Liver (tissue), 3 donors: ENCODE measurements around the gene HYLS1.

Source experiments
- ATF3 ChIP-seq: IDR thresholded peaks from 2 replicates; pipeline ENCODE4 v1.6.1; 2016; ENCODE audit warnings: antibody characterized with exemption
- CTCF ChIP-seq: fragments of 150-350 bp; IDR thresholded peaks from 2 replicates; pipeline ENCODE4 v1.5.1; 2017; ENCODE audit warnings: improper control_type of control experiment, low read depth, low read length; ENCODE audit not compliant: missing input control
- EGR1 ChIP-seq, 2 donors: IDR thresholded peaks; 2 replicates each; pipeline ENCODE4 v1.6.1; 2016 to 2018; ENCODE audit warnings: antibody characterized with exemption in 2 of 2, low read depth in 2 of 2
- FOXA2 ChIP-seq: IDR thresholded peaks from 2 replicates; pipeline ENCODE4 v1.6.1; 2016; ENCODE audit warnings: antibody characterized with exemption
- GABPA ChIP-seq, 2 donors: IDR thresholded peaks in 1 of 2; conservative IDR thresholded peaks in 1 of 2; 2 replicates each; pipeline ENCODE4 v1.6.1; 2016; ENCODE audit warnings: antibody characterized with exemption in 2 of 2, mild to moderate bottlenecking in 1 of 2, moderate library complexity in 1 of 2
- JUND ChIP-seq, 2 donors: IDR thresholded peaks; 2 replicates each; pipeline ENCODE4 v1.6.1; 2016; ENCODE audit warnings: antibody characterized with exemption in 2 of 2
- NR2F2 ChIP-seq: IDR thresholded peaks from 2 replicates; pipeline ENCODE4 v1.6.1; 2016; ENCODE audit warnings: antibody characterized with exemption
- RAD21 ChIP-seq, 2 donors: IDR thresholded peaks; 2 replicates each; pipeline ENCODE4 v1.6.1; 2016; ENCODE audit warnings: antibody characterized with exemption in 2 of 2, mild to moderate bottlenecking in 2 of 2
- REST ChIP-seq: IDR thresholded peaks from 2 replicates; pipeline ENCODE4 v1.6.1; 2016; ENCODE audit warnings: antibody characterized with exemption, mild to moderate bottlenecking
- SP1 ChIP-seq: IDR thresholded peaks from 2 replicates; pipeline ENCODE4 v1.6.1; 2018; ENCODE audit warnings: antibody characterized with exemption, mild to moderate bottlenecking
- TAF1 ChIP-seq: conservative IDR thresholded peaks from 2 replicates; pipeline ENCODE4 v1.6.1; 2016; ENCODE audit warnings: antibody characterized with exemption, mild to moderate bottlenecking
- YY1 ChIP-seq: IDR thresholded peaks from 2 replicates; pipeline ENCODE4 v1.6.1; 2016; ENCODE audit warnings: antibody characterized with exemption, mild to moderate bottlenecking
- ZBTB33 ChIP-seq: IDR thresholded peaks from 2 replicates; pipeline ENCODE4 v1.6.1; 2016; ENCODE audit warnings: antibody characterized with exemption
- donor health status: healthy.
- donor health status: healthy.

- TF ChIP-seq REST (no peak), YY1 (no peak), CTCF (no peak), FOXA2 (no peak), SP1 (no peak), GABPA (IDR thresholded peaks at IDR 0.05 in 1 of 2, conservative IDR thresholded peaks at IDR 0.05 in 1 of 2) (no peak), NR2F2 (no peak), ATF3 (no peak), RAD21 (IDR thresholded peaks at IDR 0.05) (no peak), TAF1 (no peak), JUND (IDR thresholded peaks at IDR 0.05) (no peak), ZBTB33 (no peak), EGR1 (IDR thresholded peaks at IDR 0.05; ENCODE audit: low read depth in 2 of 2) (no peak)
Measured at GRCh38 chr11:125873881-125874555, 13.4 kb upstream of the HYLS1 start.
